Suprapubic skin (tissue), 3 donors: ENCODE measurements around the gene STRA6.

Experiments
- CTCF ChIP-seq, 2 donors: fragments of 200-600 bp in 1 of 2; fragments of 450-650 bp in 1 of 2; sonication (generic) in 1 of 2; IDR thresholded peaks; one replicate each; pipeline ENCODE4 v1.5.1; 2016 to 2019; ENCODE audit warnings: antibody characterized with exemption in 2 of 2, mild to moderate bottlenecking in 1 of 2, moderate library complexity in 1 of 2
- EP300 ChIP-seq: sonication (generic); formaldehyde crosslinking; IDR thresholded peaks from one replicate; pipeline ENCODE4 v1.6.1; 2017; ENCODE audit warnings: antibody characterized with exemption
- POLR2A ChIP-seq, 2 donors: fragments of 450-650 bp; IDR thresholded peaks; one replicate each; pipeline ENCODE4 v1.6.1; 2017; ENCODE audit warnings: antibody characterized with exemption in 2 of 2, mild to moderate bottlenecking in 2 of 2, moderate library complexity in 2 of 2

GRCh38 chr15:74234598-74234875 is 31.9 kb upstream of the STRA6 start:
- no peak for TF ChIP-seq EP300
- TF ChIP-seq CTCF (IDR thresholded peaks at IDR 0.05): no peak
- TF ChIP-seq POLR2A (IDR thresholded peaks at IDR 0.05): no peak
